ENCODE data around the gene SCN9A.

SCN9A gene

DNA sequence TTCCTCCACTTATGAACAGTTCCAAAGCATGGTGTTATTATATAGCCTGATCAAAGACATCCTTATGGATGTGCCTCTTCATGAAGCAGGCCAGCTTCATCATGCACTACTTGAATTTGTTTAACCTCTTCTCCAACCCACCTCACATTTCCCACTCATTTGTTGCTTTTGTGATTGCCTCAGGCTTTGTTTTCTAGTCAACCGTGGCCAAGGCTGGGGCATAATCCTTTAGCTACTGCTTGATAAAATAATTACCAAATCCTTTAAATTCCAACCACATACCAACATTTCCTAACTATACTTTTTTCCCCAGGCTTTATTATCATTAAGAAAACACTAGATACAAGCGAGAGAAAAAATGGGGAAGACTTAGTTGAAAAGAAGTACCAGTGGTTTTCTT lies 208.3 kb downstream of the SCN9A start:
- no peak for DNase-seq

- DNase-seq, result no peak
These were observed 212.0 kb downstream of the SCN9A start for GRCh38 chr2:166163775-166164174.

DNA sequence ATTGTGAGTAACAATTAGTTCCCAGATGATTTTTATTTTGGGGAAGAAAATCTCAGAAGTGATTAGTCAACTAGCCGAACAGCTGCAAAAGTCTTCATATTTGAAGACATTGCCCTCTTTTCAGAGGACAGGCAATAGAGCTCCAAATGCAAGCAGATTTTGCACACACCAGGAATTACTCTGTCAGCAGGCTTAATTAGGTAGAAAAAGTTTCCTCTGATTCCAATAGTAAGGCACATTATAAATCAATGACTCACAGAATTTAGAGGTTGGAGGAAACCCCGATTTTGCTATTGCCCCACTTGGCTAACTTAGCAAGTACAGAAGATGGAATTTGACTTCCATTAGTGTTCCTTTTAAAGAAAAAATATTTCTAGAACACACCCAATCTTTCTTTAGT lies 217.2 kb downstream of the SCN9A start:
- DNase-seq, result no peak

DNA sequence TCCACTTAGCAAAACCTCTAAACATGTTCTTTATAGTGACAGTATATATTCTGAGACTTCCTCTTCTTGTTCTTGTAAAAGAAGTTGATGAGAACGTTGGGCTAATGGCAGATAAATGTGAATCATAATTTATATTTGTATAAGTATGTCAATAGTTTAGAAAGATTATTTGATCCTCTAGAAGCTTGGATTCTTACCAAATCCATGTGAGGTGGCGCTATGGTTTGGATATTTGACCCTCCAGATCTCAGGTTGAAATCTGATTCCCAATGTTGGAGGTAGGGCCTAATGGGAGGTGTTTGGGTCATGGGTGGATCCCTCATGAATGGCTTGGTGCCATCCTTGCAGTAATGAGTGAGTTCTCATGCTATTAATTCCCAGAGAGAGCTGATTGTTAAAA lies 218.2 kb downstream of the SCN9A start:
- DNase-seq, result no peak

DNA sequence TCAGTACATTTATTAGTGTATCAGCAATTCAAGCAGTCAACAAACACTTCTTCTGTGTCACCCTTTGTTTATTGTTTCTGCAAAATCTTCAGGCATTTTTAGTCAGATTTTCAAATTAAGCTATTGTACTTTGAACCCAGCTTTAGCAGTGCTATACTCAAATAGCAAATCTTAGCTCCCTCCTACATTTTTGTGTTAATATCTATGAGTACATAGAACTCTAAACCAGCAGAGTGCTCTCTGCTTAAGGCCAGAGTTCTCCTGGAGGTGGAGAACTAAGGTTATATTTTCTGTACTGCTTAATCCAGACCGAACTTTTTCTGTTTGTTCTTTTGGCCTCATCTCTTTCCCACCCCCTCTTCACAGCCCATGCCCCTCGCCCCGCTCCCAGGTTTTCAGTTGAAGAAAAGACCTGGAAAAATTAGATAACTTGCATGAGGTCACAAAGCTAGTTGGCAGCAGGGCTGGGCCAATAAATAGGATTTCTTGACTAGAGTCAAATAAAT lies 218.7 kb downstream of the SCN9A start:
- DNase-seq, result no peak

GRCh38 chr2:166155589-166155988 lies 220.2 kb downstream of the SCN9A start:
- DNase-seq, result no peak

GRCh38 chr2:166154685-166155338 lies 220.9 kb downstream of the SCN9A start:
- DNase-seq, result no peak

- DNase-seq, result no peak
These were observed 223.7 kb downstream of the SCN9A start for GRCh38 chr2:166152064-166152463.

GRCh38 chr2:166148500-166149400 lies 227.0 kb downstream of the SCN9A start:
- DNase-seq, result no peak

- DNase-seq, result no peak
These were observed 227.9 kb downstream of the SCN9A start for GRCh38 chr2:166147883-166148282.

Measured in inflammatory macrophage treated with lipopolysaccharide for 4 hours (primary cell).